WTC11 (cell line): ENCODE data around the gene SAG. TPM values are rescaled to one million over a fixed set of nuclear protein-coding genes. Genes with fewer than 3 reads are reported as not detected.

Experiments
- ATAC-seq: fragments of 200-7000 bp; cut with Tn5 transposase; 2 replicates; pipeline ENCODE4 v1.10.0; 2021; ENCODE audit warnings: mild to moderate bottlenecking, moderate library complexity
- CTCF ChIA-PET: fragments of 300-600 bp; sonication (Branson Sonifier 250); formaldehyde crosslinking; loops from one replicate; lab custom pipeline; 2021; ENCODE audit warnings: antibody characterized with exemption; lab: Charles Lee
- POLR2A ChIA-PET: fragments of 350-600 bp; sonication (Branson Sonifier 250); formaldehyde crosslinking; loops from one replicate; lab custom pipeline; 2021; ENCODE audit warnings: antibody characterized with exemption; lab: Charles Lee
- DNase-seq: peaks from one replicate; pipeline ENCODE4 v3.0.0; 2021; ENCODE audit warnings: low spot score
- H3K27ac Mint-ChIP-seq: 2 replicates; pipeline ENCODE4 v1.8.0; 2021; ENCODE audit warnings: mixed read lengths
- H3K27me3 Mint-ChIP-seq: 2 replicates; pipeline ENCODE4 v1.8.0; 2021; ENCODE audit warnings: low read depth, mild to moderate bottlenecking, moderate library complexity, mixed read lengths
- H3K36me3 Mint-ChIP-seq: 2 replicates; pipeline ENCODE4 v1.8.0; 2021; ENCODE audit warnings: mixed read lengths
- H3K4me1 Mint-ChIP-seq: 2 replicates; pipeline ENCODE4 v1.8.0; 2022; ENCODE audit warnings: mixed read lengths
- H3K4me3 Mint-ChIP-seq: 2 replicates; pipeline ENCODE4 v1.8.0; 2021; ENCODE audit warnings: mild to moderate bottlenecking, moderate library complexity, mixed read lengths
- H3K9me3 Mint-ChIP-seq: 2 replicates; pipeline ENCODE4 v1.8.0; 2021; ENCODE audit warnings: mixed read lengths
- ATF1 ChIP-seq: sonication (generic); formaldehyde crosslinking; IDR thresholded peaks from 2 replicates; pipeline ENCODE4 v1.8.1; 2023; ENCODE audit warnings: mild to moderate bottlenecking, moderate library complexity, missing genetic modification reagents
- ATF3 ChIP-seq: sonication (generic); formaldehyde crosslinking; conservative IDR thresholded peaks from 2 replicates; pipeline ENCODE4 v1.8.1; 2022; ENCODE audit warnings: mild to moderate bottlenecking, missing genetic modification reagents
- E2F4 ChIP-seq: sonication (generic); formaldehyde crosslinking; IDR thresholded peaks from 2 replicates; pipeline ENCODE4 v1.8.1; 2022; ENCODE audit warnings: low read depth, mild to moderate bottlenecking, moderate library complexity, missing genetic modification reagents, borderline replicate concordance
- ELF4 ChIP-seq: sonication (generic); formaldehyde crosslinking; IDR thresholded peaks from 2 replicates; pipeline ENCODE4 v1.8.1; 2022; ENCODE audit warnings: low read depth, mild to moderate bottlenecking, moderate library complexity, missing genetic modification reagents
- ETV6 ChIP-seq: sonication (generic); formaldehyde crosslinking; IDR thresholded peaks from 2 replicates; pipeline ENCODE4 v1.8.1; 2022; ENCODE audit warnings: mild to moderate bottlenecking, missing genetic modification reagents
- FOXJ3 ChIP-seq: sonication (generic); formaldehyde crosslinking; IDR thresholded peaks from 2 replicates; pipeline ENCODE4 v1.9.0; 2021; ENCODE audit warnings: missing genetic modification reagents, mild to moderate bottlenecking, borderline replicate concordance
- FOXP1 ChIP-seq: sonication (generic); formaldehyde crosslinking; IDR thresholded peaks from 2 replicates; pipeline ENCODE4 v1.8.0; 2022; ENCODE audit warnings: missing genetic modification reagents, mild to moderate bottlenecking, moderate library complexity, borderline replicate concordance
- FOXP4 ChIP-seq: sonication (generic); formaldehyde crosslinking; IDR thresholded peaks from 2 replicates; pipeline ENCODE4 v1.8.0; 2022; ENCODE audit warnings: mild to moderate bottlenecking, missing genetic modification reagents
- GTF2I ChIP-seq: fragments of 250-450 bp; sonication (Bioruptor Pico); conservative IDR thresholded peaks from 2 replicates; pipeline ENCODE4 v1.4.0; 2021; ENCODE audit warnings: mild to moderate bottlenecking
- HMGA2 ChIP-seq: fragments of 250-450 bp; sonication (Bioruptor Pico); IDR thresholded peaks from 2 replicates; pipeline ENCODE4 v1.4.0; 2021; ENCODE audit warnings: mild to moderate bottlenecking, moderate library complexity
- HMGXB4 ChIP-seq: sonication (generic); formaldehyde crosslinking; IDR thresholded peaks from 2 replicates; pipeline ENCODE4 v1.8.1; 2023; ENCODE audit warnings: mild to moderate bottlenecking, moderate library complexity, missing genetic modification reagents
- IRF2 ChIP-seq: sonication (generic); formaldehyde crosslinking; IDR thresholded peaks from 2 replicates; pipeline ENCODE4 v1.8.0; 2022; ENCODE audit warnings: low read depth, missing genetic modification reagents, borderline replicate concordance
- JUN ChIP-seq: sonication (generic); formaldehyde crosslinking; IDR thresholded peaks from 2 replicates; pipeline ENCODE4 v1.8.0; 2023; ENCODE audit warnings: mild to moderate bottlenecking, missing genetic modification reagents
- OVOL2 ChIP-seq: fragments of 250-450 bp; sonication (Bioruptor Pico); IDR thresholded peaks from 2 replicates; pipeline ENCODE4 v1.9.0; 2021; ENCODE audit warnings: mild to moderate bottlenecking, borderline replicate concordance
- PREB ChIP-seq: sonication (generic); formaldehyde crosslinking; IDR thresholded peaks from 2 replicates; pipeline ENCODE4 v1.8.1; 2022; ENCODE audit warnings: mild to moderate bottlenecking, missing genetic modification reagents, moderate library complexity, borderline replicate concordance
- SMAD3 ChIP-seq: sonication (generic); formaldehyde crosslinking; IDR thresholded peaks from 2 replicates; pipeline ENCODE4 v1.8.0; 2022; ENCODE audit warnings: missing genetic modification reagents, mild to moderate bottlenecking, borderline replicate concordance
- SMAD4 ChIP-seq: sonication (generic); formaldehyde crosslinking; IDR thresholded peaks from 2 replicates; pipeline ENCODE4 v1.8.0; 2022; ENCODE audit warnings: mild to moderate bottlenecking, missing genetic modification reagents
- ZBTB21 ChIP-seq: sonication (generic); formaldehyde crosslinking; IDR thresholded peaks from 2 replicates; pipeline ENCODE4 v1.8.1; 2023; ENCODE audit warnings: mild to moderate bottlenecking, missing genetic modification reagents, borderline replicate concordance
- ZNF219 ChIP-seq: sonication (generic); formaldehyde crosslinking; IDR thresholded peaks from 2 replicates; pipeline ENCODE4 v1.8.0; 2023; ENCODE audit warnings: missing genetic modification reagents, mild to moderate bottlenecking, borderline replicate concordance
- ZNF263 ChIP-seq: sonication (generic); formaldehyde crosslinking; IDR thresholded peaks from 2 replicates; pipeline ENCODE4 v1.8.1; 2022; ENCODE audit warnings: low read depth, mild to moderate bottlenecking, moderate library complexity, missing genetic modification reagents
- ZNF317 ChIP-seq: sonication (generic); formaldehyde crosslinking; IDR thresholded peaks from 2 replicates; pipeline ENCODE4 v1.8.1; 2023; ENCODE audit warnings: low read depth, mild to moderate bottlenecking, moderate library complexity, missing genetic modification reagents, borderline replicate concordance
- ZNF396 ChIP-seq: fragments of 250-450 bp; sonication (Bioruptor Pico); IDR thresholded peaks from 2 replicates; pipeline ENCODE4 v1.8.0; 2021; ENCODE audit warnings: mild to moderate bottlenecking, moderate library complexity, borderline replicate concordance
- ZNF425 ChIP-seq: fragments of 250-450 bp; sonication (Bioruptor Pico); conservative IDR thresholded peaks from 2 replicates; pipeline ENCODE4 v1.9.0; 2021; ENCODE audit warnings: mild to moderate bottlenecking
- ZNF512 ChIP-seq: sonication (generic); formaldehyde crosslinking; IDR thresholded peaks from 2 replicates; pipeline ENCODE4 v1.8.1; 2022; ENCODE audit warnings: missing genetic modification reagents, borderline replicate concordance
- ZNF671 ChIP-seq: fragments of 250-450 bp; sonication (Bioruptor Pico); IDR thresholded peaks from 2 replicates; pipeline ENCODE4 v1.8.0; 2021; ENCODE audit warnings: mild to moderate bottlenecking
- total RNA-seq: library from RNA; stranded (reverse); gene quantifications from 3 replicates; pipeline ENCODE4 v1.2.3, GENCODE V29; 2021

The SAG gene
- total RNA-seq, 1 experiment from 2014 or later: not detected

- ChIA-PET CTCF (no interaction called here), POLR2A (no interaction called here)
- no peak for TF ChIP-seq ZNF263 (CRISPR knock-in tag)
- no peak for TF ChIP-seq ZNF512 (CRISPR knock-in tag)
- TF ChIP-seq ATF1 (CRISPR knock-in tag): no peak
- TF ChIP-seq IRF2 (CRISPR knock-in tag): no peak
- no peak for TF ChIP-seq ZBTB21 (CRISPR knock-in tag)
- TF ChIP-seq ZNF317: no peak
- no peak for TF ChIP-seq ZNF425 (CRISPR knock-in tag)
- TF ChIP-seq ETV6 (CRISPR knock-in tag): no peak
- no peak for TF ChIP-seq ZNF219 (CRISPR knock-in tag)
- no peak for TF ChIP-seq SMAD3 (CRISPR knock-in tag)
- TF ChIP-seq OVOL2 (CRISPR knock-in tag): no peak
- no peak for TF ChIP-seq FOXP4 (CRISPR knock-in tag)
- no peak for TF ChIP-seq ATF3 (CRISPR knock-in tag)
- TF ChIP-seq SMAD4 (CRISPR knock-in tag): no peak
- TF ChIP-seq GTF2I (CRISPR knock-in tag): no peak
- TF ChIP-seq JUN (CRISPR knock-in tag): no peak
- TF ChIP-seq HMGA2: no peak
- TF ChIP-seq E2F4 (CRISPR knock-in tag): no peak
- ATAC-seq: no peak
- H3K27me3 Mint-ChIP-seq: no peaks in the 10 kb centered on the region
- no peak for DNase-seq
- peaks cover 10% of the 10 kb centered on the region for H3K36me3 Mint-ChIP-seq
- H3K9me3 Mint-ChIP-seq: no peaks in the 10 kb centered on the region
- H3K4me1 Mint-ChIP-seq: peaks cover 7% of the 10 kb centered on the region
- H3K27ac Mint-ChIP-seq: no peak overlapping the region
- no peak overlapping the region for H3K4me3 Mint-ChIP-seq
Measured at GRCh38 chr2:233300401-233300800, 7.2 kb upstream of the SAG start.

GRCh38 chr2:233301248-233301647, 6.4 kb upstream of the SAG start:
- ChIA-PET CTCF (interaction anchor here (1.3 kb wide), 1 partner anchor 148 kb away, joined by 6 read pairs; no protein-coding TSS in a partner anchor), POLR2A (no interaction called here)
- Mint-ChIP-seq H3K4me1 (peaks cover 7% of the 10 kb centered on the region), H3K4me3 (no peak overlapping the region), H3K9me3 (no peaks in the 10 kb centered on the region), H3K27me3 (no peaks in the 10 kb centered on the region), H3K27ac (no peak overlapping the region), H3K36me3 (peaks cover 2% of the 10 kb centered on the region)
- ATAC-seq (no peak), DNase-seq (no peak)
- no peak for TF ChIP-seq ZNF671 (CRISPR knock-in tag)
- no peak for TF ChIP-seq SMAD4 (CRISPR knock-in tag)
- TF ChIP-seq ELF4: no peak
- no peak for TF ChIP-seq FOXP1 (CRISPR knock-in tag)
- no peak for TF ChIP-seq PREB
- TF ChIP-seq HMGXB4 (CRISPR knock-in tag): no peak
- TF ChIP-seq E2F4 (CRISPR knock-in tag): no peak
- no peak for TF ChIP-seq ZNF396 (CRISPR knock-in tag)
- no peak for TF ChIP-seq FOXJ3 (CRISPR knock-in tag)
